T-helper 22 cell (primary cell): Measurements from ENCODE around the gene ANO2.

Experiments used
- DNase-seq: peaks from one replicate; pipeline ENCODE4 v3.0.0-alpha.2; 2020; ENCODE audit warnings: low read depth

The ANO2 gene

DNA sequence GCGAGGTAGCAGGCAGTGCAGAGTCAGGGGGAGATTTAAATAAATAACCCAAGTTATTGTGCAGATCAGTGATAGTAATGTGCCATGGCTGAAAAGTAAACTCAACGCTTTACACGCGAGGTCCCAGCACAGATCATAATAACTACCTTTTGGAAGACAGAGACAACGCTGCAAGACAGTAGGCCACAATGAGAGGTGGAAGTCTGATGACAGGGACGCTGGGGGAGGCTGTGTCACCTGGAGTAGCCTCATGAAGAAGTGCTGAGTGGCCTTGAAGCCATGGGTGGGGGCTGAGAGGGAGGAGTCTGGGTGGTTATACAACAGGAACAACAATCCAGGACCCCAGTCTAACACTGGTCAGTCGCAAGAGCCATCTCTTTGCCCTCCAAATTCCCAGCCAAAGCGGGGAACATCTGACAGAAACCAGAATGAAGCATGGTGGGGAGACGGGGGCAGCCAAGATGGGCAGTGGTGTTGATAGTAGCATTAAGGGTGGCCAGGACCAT lies 28.2 kb downstream of the ANO2 start:
- no peak for DNase-seq

DNA sequence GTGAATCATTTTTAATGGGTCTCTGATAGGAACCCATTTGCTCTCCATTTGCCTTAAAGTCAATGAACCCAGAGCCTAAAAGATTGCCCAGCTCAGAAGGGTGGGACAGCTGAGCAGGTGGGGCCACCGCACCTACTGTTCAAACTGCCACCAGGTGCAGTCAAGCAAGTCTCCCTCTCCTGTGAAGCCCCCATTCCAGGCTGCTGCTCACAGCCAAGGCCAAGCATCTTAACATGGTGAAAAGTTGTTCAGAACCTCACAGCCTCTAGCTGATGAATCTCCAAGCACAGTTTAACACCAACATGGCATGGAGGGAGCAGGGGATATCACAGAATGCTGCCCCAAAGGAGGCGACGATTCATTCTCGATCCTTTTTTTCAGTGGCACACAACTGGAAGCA lies 29.5 kb downstream of the ANO2 start:
- no peak for DNase-seq

- DNase-seq, result no peak
These were observed 30.5 kb downstream of the ANO2 start for GRCh38 chr12:5914387-5915149.

DNA sequence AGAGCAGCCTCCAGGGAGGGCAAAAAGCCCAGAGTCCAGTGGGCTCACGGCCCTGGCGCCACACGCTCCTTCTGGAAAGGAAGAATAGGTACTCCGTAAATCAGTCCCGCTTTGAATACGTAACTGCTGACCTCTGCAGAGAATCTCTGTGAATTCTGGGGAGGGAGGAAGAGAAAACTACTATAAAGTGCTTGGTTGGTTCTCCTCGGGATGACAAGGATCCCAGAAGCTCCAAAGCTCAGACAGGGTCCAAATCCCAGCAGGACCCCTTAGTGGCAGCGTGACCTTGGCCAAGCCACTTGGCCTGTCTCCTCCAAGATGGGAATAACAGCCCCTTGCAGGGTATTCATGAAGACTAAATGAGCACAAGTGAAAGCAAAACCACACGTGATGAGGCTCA lies 31.7 kb downstream of the ANO2 start:
- DNase-seq, result no peak

DNA sequence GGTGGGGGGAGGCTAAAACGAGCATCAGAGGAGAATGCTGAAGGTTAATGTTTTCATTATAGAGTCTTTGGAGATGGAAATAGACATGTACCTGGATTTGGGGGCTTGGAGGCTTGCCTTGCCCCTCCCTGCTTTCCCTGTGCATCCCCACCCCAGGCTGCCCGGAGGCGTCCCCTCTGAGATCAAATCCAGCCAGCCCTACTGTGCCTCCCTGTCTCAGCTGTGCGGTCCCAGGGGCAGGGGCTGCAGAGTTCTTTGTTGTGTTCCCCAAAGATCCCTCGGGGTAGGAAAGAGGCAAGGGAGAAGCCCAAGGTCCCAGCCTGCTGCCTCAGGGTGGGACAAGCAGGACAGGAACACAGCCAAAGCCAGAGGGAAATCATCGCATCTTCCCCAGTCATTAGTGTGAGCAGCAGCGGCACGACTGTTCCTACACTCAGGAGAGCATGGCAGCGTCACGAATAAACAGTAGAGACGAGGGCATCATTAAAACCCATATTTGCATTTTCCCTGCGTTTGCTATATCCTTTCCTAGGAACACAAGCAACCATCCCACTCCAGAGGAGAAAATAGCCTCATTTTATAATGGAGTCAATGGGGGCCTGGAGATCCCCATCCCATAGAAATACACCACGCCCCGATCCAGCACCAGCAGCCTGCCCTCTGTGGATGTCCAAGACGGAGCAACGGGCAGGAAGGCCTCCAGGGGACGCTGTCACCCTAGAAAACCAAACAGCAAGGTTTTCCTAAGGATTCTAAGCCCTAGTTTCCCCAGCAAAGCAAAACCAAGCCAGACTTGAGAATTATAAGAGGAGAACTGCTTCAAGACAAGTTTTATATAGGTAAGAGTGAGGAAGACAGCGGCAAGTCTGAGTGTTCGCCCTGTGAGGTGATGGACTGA lies 32.4 kb downstream of the ANO2 start:
- DNase-seq, result no peak

- DNase-seq, result no peak
These were observed 33.0 kb downstream of the ANO2 start for GRCh38 chr12:5912011-5912410.

GRCh38 chr12:5910790-5911548 lies 34.1 kb downstream of the ANO2 start:
- DNase-seq, result no peak

- DNase-seq, result no peak
These were observed 35.5 kb downstream of the ANO2 start for GRCh38 chr12:5909560-5909959.

DNA sequence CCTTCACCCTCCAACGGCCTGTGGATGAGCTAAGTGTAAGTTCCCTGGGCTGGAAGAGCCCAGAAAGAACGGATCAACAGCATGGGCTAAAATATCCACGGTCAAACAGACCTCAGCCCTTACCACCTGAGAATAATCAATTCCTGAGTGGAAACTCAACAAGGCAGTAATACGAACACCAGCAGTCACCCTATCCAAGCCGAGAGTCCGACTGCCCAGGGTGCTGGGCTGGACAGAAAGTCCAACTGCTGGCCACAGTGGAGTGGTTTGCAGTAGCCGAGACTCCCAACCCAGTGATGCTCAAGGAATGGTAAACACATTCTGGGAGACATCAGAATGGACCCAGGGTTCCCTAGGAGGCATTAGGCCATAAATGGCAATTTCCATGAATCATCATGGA lies 36.8 kb downstream of the ANO2 start:
- no peak for DNase-seq

DNA sequence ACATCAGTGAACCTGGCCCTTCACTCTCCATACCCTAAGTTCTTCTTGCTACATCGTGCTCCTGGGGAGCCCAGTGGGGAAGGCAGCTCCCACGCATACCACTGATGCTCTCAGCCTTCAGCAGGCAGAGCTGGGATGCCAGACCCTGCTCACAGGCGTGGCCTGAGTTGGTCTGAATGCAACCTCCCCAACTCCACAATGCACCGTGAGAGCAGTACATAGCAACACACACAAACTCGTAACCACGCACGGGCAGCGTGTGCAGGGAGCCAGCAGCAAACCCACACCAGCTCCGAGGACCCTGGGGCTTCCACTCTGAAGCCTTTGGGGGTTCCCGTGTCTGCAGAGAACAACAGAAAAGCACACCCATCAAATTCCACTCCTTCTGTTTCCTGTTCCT lies 37.3 kb downstream of the ANO2 start:
- no peak for DNase-seq

GRCh38 chr12:5905757-5906156 lies 39.3 kb downstream of the ANO2 start:
- no peak for DNase-seq

GRCh38 chr12:5904969-5905368 lies 40.1 kb downstream of the ANO2 start:
- no peak for DNase-seq

DNA sequence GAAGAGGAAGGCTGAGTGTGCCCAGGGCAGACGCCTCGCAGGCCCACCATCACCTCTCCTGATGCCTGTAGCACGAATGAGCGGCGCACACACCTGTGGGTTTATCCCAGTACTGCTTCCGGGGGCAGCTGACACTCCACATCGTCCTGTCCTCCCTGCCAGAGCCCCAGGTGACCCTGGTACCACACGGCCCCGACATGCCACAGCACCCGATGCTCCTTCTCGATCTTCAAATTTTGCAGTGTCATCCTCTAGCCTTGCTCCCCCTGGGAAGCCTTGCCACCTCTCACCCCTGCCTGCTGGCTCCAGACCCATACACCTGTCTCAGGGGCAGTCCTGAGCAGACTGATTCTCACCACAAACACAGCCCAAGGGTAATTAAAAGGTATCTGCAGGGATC lies 40.6 kb downstream of the ANO2 start:
- DNase-seq, result no peak

DNA sequence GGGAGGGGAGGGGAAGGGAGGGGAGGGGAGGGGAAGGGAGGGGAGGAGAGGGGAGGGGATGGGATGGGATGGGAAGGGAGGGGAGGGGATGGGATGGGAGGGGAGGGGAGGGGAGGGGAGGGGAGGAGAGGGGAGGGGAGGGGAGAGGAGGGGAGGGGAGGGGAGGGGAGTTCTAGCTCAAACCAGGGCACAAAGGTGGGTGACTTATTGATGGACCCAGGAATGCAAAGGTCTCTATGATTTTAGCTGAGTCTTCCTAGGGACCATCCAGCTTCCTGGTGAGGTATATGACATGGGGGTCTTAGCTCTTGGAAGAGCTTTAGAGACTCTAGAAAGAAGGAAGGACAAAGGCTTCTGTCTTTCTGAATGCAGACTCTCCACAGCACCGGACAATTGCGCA lies 42.3 kb downstream of the ANO2 start:
- DNase-seq, result no peak

GRCh38 chr12:5901416-5901815 lies 43.6 kb downstream of the ANO2 start:
- no peak for DNase-seq

- no peak for DNase-seq
These were observed 44.4 kb downstream of the ANO2 start for GRCh38 chr12:5900533-5901205.

GRCh38 chr12:5900076-5900475 lies 45.0 kb downstream of the ANO2 start:
- DNase-seq, result no peak

DNA sequence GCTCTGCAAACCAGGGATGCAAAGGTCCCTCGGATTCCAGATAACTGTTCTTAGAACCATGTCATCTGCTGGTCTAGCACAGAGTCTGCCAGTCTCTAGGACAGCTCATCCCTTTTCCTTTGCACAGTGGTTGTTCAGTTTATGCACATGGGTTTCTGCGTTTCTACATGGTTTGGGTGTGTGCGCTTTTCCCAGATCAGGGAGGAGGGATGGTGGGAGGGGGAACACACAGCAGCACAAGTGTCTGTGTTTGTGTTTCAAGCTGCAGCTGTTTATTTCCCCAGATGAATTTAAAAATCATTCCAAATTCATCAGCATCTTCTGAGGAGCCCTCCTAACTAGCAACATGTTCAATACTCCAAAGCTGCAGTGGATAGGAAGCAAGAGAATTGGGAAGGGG lies 45.4 kb downstream of the ANO2 start:
- DNase-seq, result no peak

GRCh38 chr12:5898874-5899273 lies 46.2 kb downstream of the ANO2 start:
- no peak for DNase-seq

- DNase-seq, result no peak
These were observed 55.5 kb downstream of the ANO2 start for GRCh38 chr12:5889381-5890047.

DNA sequence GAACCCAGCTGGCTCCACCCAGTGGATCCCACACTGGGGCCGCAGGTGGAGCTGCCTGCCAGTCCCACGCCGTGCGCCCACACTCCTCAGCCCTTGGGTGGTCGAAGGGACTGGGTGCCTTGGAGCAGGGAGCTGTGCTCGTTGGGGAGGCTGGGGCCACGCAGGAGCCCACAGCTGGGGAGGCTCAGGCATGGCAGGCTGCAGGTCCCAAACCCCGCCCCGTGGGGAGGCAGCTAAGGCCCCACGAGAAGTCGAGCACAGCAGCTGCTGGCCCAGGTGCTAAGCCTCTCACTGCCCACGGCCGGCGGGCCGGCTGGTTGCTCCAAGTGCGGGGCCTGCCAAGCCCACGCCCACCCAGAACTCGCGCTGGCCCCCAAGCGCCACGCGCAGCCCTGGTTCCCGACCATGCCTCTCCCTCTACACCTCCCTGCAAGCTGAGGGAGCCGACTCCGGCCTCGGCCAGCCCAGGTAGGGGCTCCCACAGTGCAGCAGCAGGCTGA lies 56.2 kb downstream of the ANO2 start:
- no peak for DNase-seq
